ENCODE data around the gene SEC11A.
"Not testable (repeated sequence)": the region's sequence is repeated elsewhere in the genome, so short reads cannot be mapped to it uniquely, and the experiment has no call there.

DNA sequence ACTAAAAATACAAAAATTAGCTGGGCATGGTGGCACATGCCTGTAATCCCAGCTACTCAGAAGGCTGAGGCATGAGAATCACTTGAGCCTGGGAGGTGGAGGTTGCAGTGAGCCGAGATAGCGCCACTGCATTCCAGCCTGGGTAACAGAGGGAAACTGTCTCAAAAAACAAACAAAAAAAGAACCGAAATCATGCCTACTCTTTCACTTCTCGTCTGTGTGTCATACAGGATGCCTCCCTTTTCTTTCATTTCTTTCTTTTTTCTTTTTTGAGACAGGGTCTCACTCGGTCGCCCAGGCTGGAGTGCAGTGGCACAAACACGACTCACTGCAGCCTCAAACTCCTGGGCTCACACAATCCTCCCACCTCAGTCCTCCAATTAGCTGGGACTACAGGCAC is 29.5 kb downstream of the SEC11A start:
- TF ChIP-seq, protein P1, sequence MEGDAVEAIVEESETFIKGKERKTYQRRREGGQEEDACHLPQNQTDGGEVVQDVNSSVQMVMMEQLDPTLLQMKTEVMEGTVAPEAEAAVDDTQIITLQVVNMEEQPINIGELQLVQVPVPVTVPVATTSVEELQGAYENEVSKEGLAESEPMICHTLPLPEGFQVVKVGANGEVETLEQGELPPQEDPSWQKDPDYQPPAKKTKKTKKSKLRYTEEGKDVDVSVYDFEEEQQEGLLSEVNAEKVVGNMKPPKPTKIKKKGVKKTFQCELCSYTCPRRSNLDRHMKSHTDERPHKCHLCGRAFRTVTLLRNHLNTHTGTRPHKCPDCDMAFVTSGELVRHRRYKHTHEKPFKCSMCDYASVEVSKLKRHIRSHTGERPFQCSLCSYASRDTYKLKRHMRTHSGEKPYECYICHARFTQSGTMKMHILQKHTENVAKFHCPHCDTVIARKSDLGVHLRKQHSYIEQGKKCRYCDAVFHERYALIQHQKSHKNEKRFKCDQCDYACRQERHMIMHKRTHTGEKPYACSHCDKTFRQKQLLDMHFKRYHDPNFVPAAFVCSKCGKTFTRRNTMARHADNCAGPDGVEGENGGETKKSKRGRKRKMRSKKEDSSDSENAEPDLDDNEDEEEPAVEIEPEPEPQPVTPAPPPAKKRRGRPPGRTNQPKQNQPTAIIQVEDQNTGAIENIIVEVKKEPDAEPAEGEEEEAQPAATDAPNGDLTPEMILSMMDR (IDR thresholded peaks at IDR 0.05) = not testable (repeated sequence)
- not testable (repeated sequence) for TF ChIP-seq EZH2 (IDR thresholded peaks at IDR 0.05; ENCODE audit: borderline replicate concordance, insufficient read depth, low read depth, low read length, poor library complexity, severe bottlenecking)
